ENCODE measurements around the gene HOXA5.

The HOXA5 gene

GRCh38 chr7:27123477-27124053 is 19.9 kb downstream of the HOXA5 start (continued):
- TF ChIP-seq, protein P1, sequence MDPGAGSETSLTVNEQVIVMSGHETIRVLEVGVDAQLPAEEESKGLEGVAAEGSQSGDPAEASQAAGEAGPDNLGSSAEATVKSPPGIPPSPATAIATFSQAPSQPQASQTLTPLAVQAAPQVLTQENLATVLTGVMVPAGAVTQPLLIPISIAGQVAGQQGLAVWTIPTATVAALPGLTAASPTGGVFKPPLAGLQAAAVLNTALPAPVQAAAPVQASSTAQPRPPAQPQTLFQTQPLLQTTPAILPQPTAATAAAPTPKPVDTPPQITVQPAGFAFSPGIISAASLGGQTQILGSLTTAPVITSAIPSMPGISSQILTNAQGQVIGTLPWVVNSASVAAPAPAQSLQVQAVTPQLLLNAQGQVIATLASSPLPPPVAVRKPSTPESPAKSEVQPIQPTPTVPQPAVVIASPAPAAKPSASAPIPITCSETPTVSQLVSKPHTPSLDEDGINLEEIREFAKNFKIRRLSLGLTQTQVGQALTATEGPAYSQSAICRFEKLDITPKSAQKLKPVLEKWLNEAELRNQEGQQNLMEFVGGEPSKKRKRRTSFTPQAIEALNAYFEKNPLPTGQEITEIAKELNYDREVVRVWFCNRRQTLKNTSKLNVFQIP (CRISPR knock-in tag; IDR thresholded peaks at IDR 0.05; ENCODE audit: borderline replicate concordance, low read depth), result no peak
- TF ChIP-seq, protein P2, sequence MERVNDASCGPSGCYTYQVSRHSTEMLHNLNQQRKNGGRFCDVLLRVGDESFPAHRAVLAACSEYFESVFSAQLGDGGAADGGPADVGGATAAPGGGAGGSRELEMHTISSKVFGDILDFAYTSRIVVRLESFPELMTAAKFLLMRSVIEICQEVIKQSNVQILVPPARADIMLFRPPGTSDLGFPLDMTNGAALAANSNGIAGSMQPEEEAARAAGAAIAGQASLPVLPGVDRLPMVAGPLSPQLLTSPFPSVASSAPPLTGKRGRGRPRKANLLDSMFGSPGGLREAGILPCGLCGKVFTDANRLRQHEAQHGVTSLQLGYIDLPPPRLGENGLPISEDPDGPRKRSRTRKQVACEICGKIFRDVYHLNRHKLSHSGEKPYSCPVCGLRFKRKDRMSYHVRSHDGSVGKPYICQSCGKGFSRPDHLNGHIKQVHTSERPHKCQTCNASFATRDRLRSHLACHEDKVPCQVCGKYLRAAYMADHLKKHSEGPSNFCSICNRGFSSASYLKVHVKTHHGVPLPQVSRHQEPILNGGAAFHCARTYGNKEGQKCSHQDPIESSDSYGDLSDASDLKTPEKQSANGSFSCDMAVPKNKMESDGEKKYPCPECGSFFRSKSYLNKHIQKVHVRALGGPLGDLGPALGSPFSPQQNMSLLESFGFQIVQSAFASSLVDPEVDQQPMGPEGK (CRISPR knock-in tag; IDR thresholded peaks at IDR 0.05; ENCODE audit: borderline replicate concordance), result no peak
- TF ChIP-seq ARNTL (CRISPR knock-in tag; IDR thresholded peaks at IDR 0.05; ENCODE audit: borderline replicate concordance, low read depth) (no peak), TCF4 (CRISPR knock-in tag; IDR thresholded peaks at IDR 0.05; ENCODE audit: borderline replicate concordance) (no peak)

- ATAC-seq, result no peak
- TF ChIP-seq RARB (CRISPR knock-in tag; IDR thresholded peaks at IDR 0.05), result no peak
Measured at GRCh38 chr7:27123007-27123476, 20.4 kb downstream of the HOXA5 start.

DNA sequence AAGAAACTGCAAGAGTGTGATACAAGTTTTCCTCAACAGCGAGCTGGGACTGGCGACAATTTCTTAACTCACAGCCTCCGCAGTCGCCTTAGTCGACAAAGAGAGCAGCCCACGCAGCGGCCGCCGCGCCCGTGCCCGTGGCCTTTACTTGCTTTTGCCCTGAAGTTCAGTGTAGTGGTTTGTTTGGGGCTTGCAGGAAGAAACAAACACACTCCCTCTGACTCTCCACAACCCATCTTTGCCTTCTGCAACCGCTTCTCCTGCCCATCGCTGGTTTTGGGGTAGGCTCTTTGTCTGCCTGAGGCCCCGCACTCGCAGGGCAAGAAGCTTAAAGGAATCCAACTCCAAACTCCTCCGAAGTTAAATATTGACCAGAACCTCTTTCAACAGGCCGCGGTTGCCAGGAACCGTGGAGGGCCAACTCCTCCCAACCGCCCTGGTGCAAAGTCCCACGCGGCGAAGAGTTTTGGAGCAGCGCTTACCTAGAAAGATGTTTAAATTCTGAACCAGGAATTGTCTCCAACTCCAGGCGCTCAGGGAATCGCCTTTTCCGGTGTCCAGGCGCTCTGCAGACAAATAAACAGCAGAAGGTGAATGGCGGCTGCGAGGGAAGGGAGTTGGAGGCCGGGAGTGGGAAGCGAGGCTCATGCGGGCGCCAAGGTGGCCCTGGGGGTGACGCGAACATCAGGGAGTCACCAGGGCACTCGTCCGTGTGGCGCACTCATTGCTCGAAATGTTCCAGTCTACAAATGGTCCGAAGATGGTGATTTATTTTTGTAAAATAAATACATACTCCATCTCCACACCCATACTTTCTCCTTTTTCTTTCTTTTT is 21.2 kb downstream of the HOXA5 start:
- ATAC-seq, result no peak
- TF ChIP-seq ESRRG (CRISPR knock-in tag; IDR thresholded peaks at IDR 0.05) (no peak), GLIS3 (CRISPR knock-in tag; IDR thresholded peaks at IDR 0.05) (no peak)
- TF ChIP-seq, protein P2 (CRISPR knock-in tag; IDR thresholded peaks at IDR 0.05; ENCODE audit: borderline replicate concordance), result no peak

DNA sequence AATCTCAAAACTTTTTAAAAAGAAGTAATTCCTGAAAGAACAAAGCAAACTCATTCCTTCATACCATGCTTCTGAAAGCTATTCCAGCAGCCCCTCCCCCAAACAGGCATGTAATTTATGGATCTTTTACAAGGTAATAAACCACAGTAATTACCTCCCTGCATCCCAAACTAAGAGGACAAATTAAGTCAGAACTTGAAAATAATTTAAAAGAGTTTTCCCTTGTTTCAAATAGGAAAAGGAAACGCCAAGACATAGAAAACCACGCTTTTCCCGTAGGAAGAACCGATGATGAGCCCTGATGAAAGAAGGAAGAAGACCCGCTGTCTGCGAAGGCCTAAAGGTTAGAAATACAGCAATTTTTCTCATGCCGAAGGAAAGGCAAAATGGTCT is 21.8 kb downstream of the HOXA5 start:
- ATAC-seq, result no peak
- TF ChIP-seq ISL1 (CRISPR knock-in tag; IDR thresholded peaks at IDR 0.05) (no peak), PPARA (CRISPR knock-in tag; IDR thresholded peaks at IDR 0.05; ENCODE audit: borderline replicate concordance) (no peak), ZFP3 (CRISPR knock-in tag; IDR thresholded peaks at IDR 0.05) (no peak), CSDC2 (CRISPR knock-in tag; IDR thresholded peaks at IDR 0.05) (no peak), ZNF8 (CRISPR knock-in tag; IDR thresholded peaks at IDR 0.05) (no peak), BACH2 (CRISPR knock-in tag; IDR thresholded peaks at IDR 0.05; ENCODE audit: borderline replicate concordance) (no peak), ZNF565 (CRISPR knock-in tag; conservative IDR thresholded peaks at IDR 0.05; ENCODE audit: low read depth) (no peak), TCF4 (CRISPR knock-in tag; IDR thresholded peaks at IDR 0.05; ENCODE audit: borderline replicate concordance) (no peak), ESRRG (CRISPR knock-in tag; IDR thresholded peaks at IDR 0.05) (no peak), TOX (CRISPR knock-in tag; IDR thresholded peaks at IDR 0.05; ENCODE audit: borderline replicate concordance) (no peak), ARNTL (CRISPR knock-in tag; IDR thresholded peaks at IDR 0.05; ENCODE audit: borderline replicate concordance, low read depth) (no peak)
- TF ChIP-seq, protein P3, sequence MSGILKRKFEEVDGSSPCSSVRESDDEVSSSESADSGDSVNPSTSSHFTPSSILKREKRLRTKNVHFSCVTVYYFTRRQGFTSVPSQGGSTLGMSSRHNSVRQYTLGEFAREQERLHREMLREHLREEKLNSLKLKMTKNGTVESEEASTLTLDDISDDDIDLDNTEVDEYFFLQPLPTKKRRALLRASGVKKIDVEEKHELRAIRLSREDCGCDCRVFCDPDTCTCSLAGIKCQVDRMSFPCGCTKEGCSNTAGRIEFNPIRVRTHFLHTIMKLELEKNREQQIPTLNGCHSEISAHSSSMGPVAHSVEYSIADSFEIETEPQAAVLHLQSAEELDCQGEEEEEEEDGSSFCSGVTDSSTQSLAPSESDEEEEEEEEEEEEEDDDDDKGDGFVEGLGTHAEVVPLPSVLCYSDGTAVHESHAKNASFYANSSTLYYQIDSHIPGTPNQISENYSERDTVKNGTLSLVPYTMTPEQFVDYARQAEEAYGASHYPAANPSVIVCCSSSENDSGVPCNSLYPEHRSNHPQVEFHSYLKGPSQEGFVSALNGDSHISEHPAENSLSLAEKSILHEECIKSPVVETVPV (CRISPR knock-in tag; IDR thresholded peaks at IDR 0.05), result no peak
- TF ChIP-seq, protein P4, sequence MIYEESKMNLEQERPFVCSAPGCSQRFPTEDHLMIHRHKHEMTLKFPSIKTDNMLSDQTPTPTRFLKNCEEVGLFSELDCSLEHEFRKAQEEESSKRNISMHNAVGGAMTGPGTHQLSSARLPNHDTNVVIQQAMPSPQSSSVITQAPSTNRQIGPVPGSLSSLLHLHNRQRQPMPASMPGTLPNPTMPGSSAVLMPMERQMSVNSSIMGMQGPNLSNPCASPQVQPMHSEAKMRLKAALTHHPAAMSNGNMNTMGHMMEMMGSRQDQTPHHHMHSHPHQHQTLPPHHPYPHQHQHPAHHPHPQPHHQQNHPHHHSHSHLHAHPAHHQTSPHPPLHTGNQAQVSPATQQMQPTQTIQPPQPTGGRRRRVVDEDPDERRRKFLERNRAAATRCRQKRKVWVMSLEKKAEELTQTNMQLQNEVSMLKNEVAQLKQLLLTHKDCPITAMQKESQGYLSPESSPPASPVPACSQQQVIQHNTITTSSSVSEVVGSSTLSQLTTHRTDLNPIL (CRISPR knock-in tag; IDR thresholded peaks at IDR 0.05; ENCODE audit: low read depth), result no peak
- TF ChIP-seq, protein P5, sequence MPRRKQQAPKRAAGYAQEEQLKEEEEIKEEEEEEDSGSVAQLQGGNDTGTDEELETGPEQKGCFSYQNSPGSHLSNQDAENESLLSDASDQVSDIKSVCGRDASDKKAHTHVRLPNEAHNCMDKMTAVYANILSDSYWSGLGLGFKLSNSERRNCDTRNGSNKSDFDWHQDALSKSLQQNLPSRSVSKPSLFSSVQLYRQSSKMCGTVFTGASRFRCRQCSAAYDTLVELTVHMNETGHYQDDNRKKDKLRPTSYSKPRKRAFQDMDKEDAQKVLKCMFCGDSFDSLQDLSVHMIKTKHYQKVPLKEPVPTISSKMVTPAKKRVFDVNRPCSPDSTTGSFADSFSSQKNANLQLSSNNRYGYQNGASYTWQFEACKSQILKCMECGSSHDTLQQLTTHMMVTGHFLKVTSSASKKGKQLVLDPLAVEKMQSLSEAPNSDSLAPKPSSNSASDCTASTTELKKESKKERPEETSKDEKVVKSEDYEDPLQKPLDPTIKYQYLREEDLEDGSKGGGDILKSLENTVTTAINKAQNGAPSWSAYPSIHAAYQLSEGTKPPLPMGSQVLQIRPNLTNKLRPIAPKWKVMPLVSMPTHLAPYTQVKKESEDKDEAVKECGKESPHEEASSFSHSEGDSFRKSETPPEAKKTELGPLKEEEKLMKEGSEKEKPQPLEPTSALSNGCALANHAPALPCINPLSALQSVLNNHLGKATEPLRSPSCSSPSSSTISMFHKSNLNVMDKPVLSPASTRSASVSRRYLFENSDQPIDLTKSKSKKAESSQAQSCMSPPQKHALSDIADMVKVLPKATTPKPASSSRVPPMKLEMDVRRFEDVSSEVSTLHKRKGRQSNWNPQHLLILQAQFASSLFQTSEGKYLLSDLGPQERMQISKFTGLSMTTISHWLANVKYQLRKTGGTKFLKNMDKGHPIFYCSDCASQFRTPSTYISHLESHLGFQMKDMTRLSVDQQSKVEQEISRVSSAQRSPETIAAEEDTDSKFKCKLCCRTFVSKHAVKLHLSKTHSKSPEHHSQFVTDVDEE (CRISPR knock-in tag; IDR thresholded peaks at IDR 0.05), result no peak
- TF ChIP-seq, protein P1 (CRISPR knock-in tag; IDR thresholded peaks at IDR 0.05; ENCODE audit: borderline replicate concordance, low read depth), result no peak
- TF ChIP-seq, protein P2 (CRISPR knock-in tag; IDR thresholded peaks at IDR 0.05; ENCODE audit: borderline replicate concordance), result no peak
